ENCODE results near the gene CELA3B. TPM values are rescaled to one million over a fixed set of nuclear protein-coding genes. Genes with fewer than 3 reads are reported as not detected.

Gene CELA3B
- total and polyA plus RNA-seq, 2 donors from 2014 or later, result not detected

DNA sequence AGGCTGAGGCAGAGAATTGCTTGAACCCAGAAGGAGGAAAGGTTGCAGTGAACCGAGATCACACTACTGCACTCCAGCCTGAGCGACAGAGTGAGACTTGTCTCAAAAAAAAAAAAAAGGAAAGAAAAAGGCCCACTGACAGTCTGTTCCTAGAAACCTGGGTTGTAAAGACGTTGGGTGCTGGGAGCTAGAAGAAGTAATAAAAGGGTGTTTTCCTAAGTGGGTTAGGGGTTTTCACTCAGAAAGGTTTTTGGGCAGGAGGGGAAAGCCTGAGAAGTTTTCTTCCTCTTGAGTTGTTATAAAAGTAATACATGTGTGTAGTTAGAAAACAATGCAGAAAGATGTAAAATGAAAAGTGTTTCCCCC is 50.1 kb downstream of the CELA3B start:
- Histone ChIP-seq H3K27me3 (ENCODE audit: control insufficient read depth, insufficient read depth, low read length) (no peaks in the 10 kb centered on the region), H3K4me1 (ENCODE audit: control insufficient read depth in 2 of 3, insufficient read depth in 2 of 3, low read depth in 1 of 3, low read length in 3 of 3) (peaks cover 0 to 10% (median 6%) of the 10 kb centered on the region in 3 donors), H3K27ac (ENCODE audit: low read depth in 2 of 2, low read length in 2 of 2) (no peak overlapping the region), H3K36me3 (ENCODE audit: control insufficient read depth in 2 of 3, insufficient read depth in 3 of 3, low read length in 3 of 3) (peaks cover 0 to 11% (median 0%) of the 10 kb centered on the region in 3 donors), H3K4me3 (ENCODE audit: low read length in 3 of 3) (no peak overlapping the region), H3K9me3 (ENCODE audit: control insufficient read depth in 2 of 3, insufficient read depth in 1 of 3, low read length in 3 of 3) (no peaks in the 10 kb centered on the region), H3K9ac (ENCODE audit: low read length in 3 of 3) (no peak overlapping the region)
- FAIRE-seq, result no peak
- intact Hi-C loops (cut with DNase I), result no loop called here
- DNase-seq, result no peak
- TF ChIP-seq CTCF (IDR thresholded peaks at IDR 0.05; ENCODE audit: borderline replicate concordance, extremely low read depth, insufficient read depth), result no peak

GRCh38 chr1:22030057-22030456 is 53.2 kb downstream of the CELA3B start:
- Histone ChIP-seq H3K27me3 (ENCODE audit: control insufficient read depth, insufficient read depth, low read length) (no peaks in the 10 kb centered on the region), H3K4me1 (ENCODE audit: control insufficient read depth in 2 of 3, insufficient read depth in 2 of 3, low read depth in 1 of 3, low read length in 3 of 3) (peaks cover 0 to 3% (median 0%) of the 10 kb centered on the region in 3 donors), H3K36me3 (ENCODE audit: control insufficient read depth in 2 of 3, insufficient read depth in 3 of 3, low read length in 3 of 3) (peaks cover 0 to 11% (median 0%) of the 10 kb centered on the region in 3 donors), H3K27ac (ENCODE audit: low read depth in 2 of 2, low read length in 2 of 2) (no peak overlapping the region), H3K9ac (ENCODE audit: low read length in 3 of 3) (no peak overlapping the region), H3K9me3 (ENCODE audit: control insufficient read depth in 2 of 3, insufficient read depth in 1 of 3, low read length in 3 of 3) (no peaks in the 10 kb centered on the region), H3K4me3 (ENCODE audit: low read length in 3 of 3) (no peak overlapping the region)
- no peak for TF ChIP-seq CTCF (IDR thresholded peaks at IDR 0.05; ENCODE audit: borderline replicate concordance, extremely low read depth, insufficient read depth)
- no peak for FAIRE-seq
- intact Hi-C loops (cut with DNase I), result no loop called here
- no peak for DNase-seq

- TF ChIP-seq CTCF (IDR thresholded peaks at IDR 0.05; ENCODE audit: borderline replicate concordance, extremely low read depth, insufficient read depth), result no peak
- no peak overlapping the region for H3K9ac ChIP-seq (ENCODE audit: low read length in 3 of 3)
- no peaks in the 10 kb centered on the region for H3K27me3 ChIP-seq (ENCODE audit: control insufficient read depth, insufficient read depth, low read length)
- H3K27ac ChIP-seq (ENCODE audit: low read depth in 2 of 2, low read length in 2 of 2), result no peak overlapping the region
- no peak overlapping the region for H3K4me3 ChIP-seq (ENCODE audit: low read length in 3 of 3)
- intact Hi-C loops (cut with DNase I), result no loop called here
- peaks cover 0 to 11% (median 0%) of the 10 kb centered on the region in 3 donors for H3K36me3 ChIP-seq (ENCODE audit: control insufficient read depth in 2 of 3, insufficient read depth in 3 of 3, low read length in 3 of 3)
- no peak for DNase-seq
- FAIRE-seq, result no peak
- H3K9me3 ChIP-seq (ENCODE audit: control insufficient read depth in 2 of 3, insufficient read depth in 1 of 3, low read length in 3 of 3), result no peaks in the 10 kb centered on the region
- peaks cover 0 to 3% (median 0%) of the 10 kb centered on the region in 3 donors for H3K4me1 ChIP-seq (ENCODE audit: control insufficient read depth in 2 of 3, insufficient read depth in 2 of 3, low read depth in 1 of 3, low read length in 3 of 3)
Observed at GRCh38 chr1:22030473-22030872, 53.7 kb downstream of the CELA3B start.

Data from kidney (tissue), 14 donors.